Mucosa of stomach (tissue), 1 donor: ENCODE results near the gene GTF2H4.
"Not testable (repeated sequence)": the region's sequence is repeated elsewhere in the genome, so short reads cannot be mapped to it uniquely, and the experiment has no call there.

Experiments
- H3K27me3 ChIP-seq: one replicate; pipeline ENCODE4 v1.7.0; 2013; ENCODE audit warnings: mild to moderate bottlenecking, low read length; ENCODE audit not compliant: control insufficient read depth, insufficient read depth
- H3K36me3 ChIP-seq: one replicate; pipeline ENCODE4 v1.7.0; 2013; ENCODE audit warnings: low read length; ENCODE audit not compliant: control insufficient read depth, insufficient read depth
- H3K4me1 ChIP-seq: one replicate; pipeline ENCODE4 v1.7.0; 2013; ENCODE audit warnings: mild to moderate bottlenecking, low read length; ENCODE audit not compliant: control insufficient read depth, insufficient read depth
- H3K4me3 ChIP-seq: one replicate; pipeline ENCODE4 v1.7.0; 2013; ENCODE audit warnings: low read length
- H3K9ac ChIP-seq: one replicate; pipeline ENCODE4 v1.7.0; 2013; ENCODE audit warnings: mild to moderate bottlenecking, low read length, moderate library complexity
- H3K9me3 ChIP-seq: one replicate; pipeline ENCODE4 v1.7.0; 2013; ENCODE audit warnings: mild to moderate bottlenecking, low read length, moderate library complexity; ENCODE audit not compliant: control insufficient read depth
- donor health status: Pancreatic carcinoma.

GTF2H4 gene

GRCh38 chr6:30907758-30908591 lies at the start of gene GTF2H4:
GTF2H4 (plus strand) TSS chr6:30908207.
- H3K9ac ChIP-seq: peak within 1 kb of the TSS; percentile 82
- no peaks in the 10 kb centered on the region for H3K9me3 ChIP-seq
- H3K4me1 ChIP-seq: peaks cover 12% of the 10 kb centered on the region
- peak within 1 kb of the TSS; percentile 95 for H3K4me3 ChIP-seq
- peaks cover 7% of the 10 kb centered on the region for H3K36me3 ChIP-seq
- H3K27me3 ChIP-seq: no peaks in the 10 kb centered on the region

GRCh38 chr6:30859726-30860125 lies 48.3 kb upstream of the GTF2H4 start:
- H3K9ac ChIP-seq, H3K4me1 ChIP-seq, H3K9me3 ChIP-seq, H3K27me3 ChIP-seq, H3K4me3 ChIP-seq, H3K36me3 ChIP-seq: not testable (repeated sequence)

DNA sequence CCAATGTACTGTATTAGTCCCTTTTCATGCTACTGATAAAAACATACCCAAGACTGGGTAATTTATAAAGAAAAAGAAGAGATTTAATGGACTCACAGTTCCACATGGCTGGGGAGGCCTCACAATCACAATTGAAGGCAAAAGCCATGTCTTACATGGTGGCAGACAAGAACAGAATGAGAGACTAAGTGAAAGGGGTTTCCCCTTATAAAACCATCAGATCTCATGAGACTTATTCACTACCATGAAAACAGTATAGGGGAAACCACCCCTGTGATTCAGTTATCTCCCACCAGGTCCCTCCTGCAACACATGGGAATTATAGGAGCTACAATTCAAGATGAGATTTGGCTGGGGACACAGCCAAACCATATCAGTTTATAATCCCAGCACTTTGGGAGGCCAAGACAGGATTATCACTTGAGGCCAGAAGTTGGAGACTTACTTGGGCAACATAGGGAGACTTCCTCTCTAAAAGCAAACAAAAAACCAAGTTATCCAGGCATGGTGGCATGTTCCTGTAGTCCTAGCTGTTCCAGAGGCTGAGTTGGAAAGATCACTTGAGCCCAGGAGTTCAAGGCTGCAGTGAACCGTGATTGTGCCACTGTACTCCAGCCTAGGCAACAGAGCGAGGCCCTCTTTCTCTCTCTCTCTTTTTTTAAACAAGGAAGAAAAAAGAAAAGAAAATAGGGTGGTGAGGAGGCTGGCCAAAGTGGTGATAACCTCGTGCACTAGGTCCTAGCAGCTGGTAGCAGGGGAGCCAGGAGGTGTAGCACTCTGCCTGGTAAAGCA lies 46.6 kb upstream of the GTF2H4 start:
- no peaks in the 10 kb centered on the region for H3K4me1 ChIP-seq
- no peaks in the 10 kb centered on the region for H3K27me3 ChIP-seq
- H3K4me3 ChIP-seq: no peak overlapping the region
- no peaks in the 10 kb centered on the region for H3K9me3 ChIP-seq
- no peaks in the 10 kb centered on the region for H3K36me3 ChIP-seq
- H3K9ac ChIP-seq: no peak overlapping the region

DNA sequence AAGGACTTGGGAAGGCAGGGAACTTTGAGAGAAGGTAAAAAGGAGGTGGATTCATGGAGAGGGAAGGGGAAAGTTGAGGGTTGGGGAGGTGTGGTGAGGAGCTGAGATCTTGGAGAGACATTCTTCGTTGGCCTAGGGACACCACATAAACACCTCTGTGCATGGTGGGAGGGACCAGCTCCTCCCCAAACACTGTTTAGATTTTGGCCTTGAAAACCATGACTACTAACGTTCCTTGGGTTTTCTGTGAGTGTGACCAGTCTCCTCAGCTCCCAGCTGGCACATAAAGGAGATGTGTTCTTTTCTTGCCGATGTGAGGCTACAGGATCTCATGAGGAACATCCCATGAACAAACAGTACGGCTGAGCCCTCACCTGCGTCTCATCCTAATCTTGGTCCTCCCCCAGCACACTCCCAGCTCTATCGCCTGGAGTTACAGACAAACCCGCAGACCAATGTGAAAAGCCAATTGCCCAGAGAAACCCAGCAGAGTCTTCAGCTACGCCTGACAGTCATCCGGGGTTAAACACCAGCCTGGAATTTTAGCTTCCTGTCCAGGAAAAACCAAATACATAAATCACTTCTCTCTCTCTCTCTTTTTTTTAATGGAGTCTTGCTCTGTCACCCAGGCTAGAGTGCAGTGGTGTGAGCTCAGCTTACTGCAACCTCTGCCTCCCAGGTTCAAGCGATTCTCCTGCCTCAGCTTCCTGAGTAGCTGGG lies 45.7 kb upstream of the GTF2H4 start:
- Histone ChIP-seq H3K36me3 (no peaks in the 10 kb centered on the region), H3K9me3 (no peaks in the 10 kb centered on the region), H3K4me1 (no peaks in the 10 kb centered on the region), H3K9ac (no peak overlapping the region), H3K27me3 (no peaks in the 10 kb centered on the region), H3K4me3 (no peak overlapping the region)

- Histone ChIP-seq H3K36me3 (no peaks in the 10 kb centered on the region), H3K4me1 (no peaks in the 10 kb centered on the region), H3K27me3 (no peaks in the 10 kb centered on the region), H3K4me3 (no peak overlapping the region), H3K9me3 (no peaks in the 10 kb centered on the region), H3K9ac (no peak overlapping the region)
Observed at GRCh38 chr6:30864325-30864724, 43.7 kb upstream of the GTF2H4 start.

DNA sequence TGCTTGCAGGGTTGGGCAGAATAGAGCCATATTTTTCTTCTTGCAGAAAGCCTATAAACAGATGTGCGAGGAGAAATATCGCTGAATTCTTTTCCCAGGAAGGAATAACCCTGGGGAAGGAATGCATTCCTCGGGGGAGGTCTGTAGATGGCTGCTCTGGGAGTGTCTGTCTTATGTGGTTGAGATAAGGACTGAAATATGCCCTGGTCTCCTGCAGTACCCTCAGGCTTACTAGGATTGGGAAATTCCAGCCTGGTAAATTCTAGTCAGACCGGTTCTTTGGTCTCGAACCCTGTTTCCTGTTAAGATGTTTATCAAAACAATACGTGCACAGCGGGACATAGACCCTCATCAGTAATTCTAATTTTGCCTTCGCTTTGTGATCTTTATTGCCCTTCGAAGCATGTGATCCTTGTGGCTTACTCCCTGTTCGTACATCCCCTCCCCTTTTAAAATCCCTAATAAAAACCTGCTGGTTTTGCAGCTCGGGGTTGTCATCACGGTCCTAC lies 38.7 kb upstream of the GTF2H4 start:
- not testable (repeated sequence) for H3K4me3 ChIP-seq, H3K4me1 ChIP-seq, H3K9me3 ChIP-seq, H3K9ac ChIP-seq, H3K36me3 ChIP-seq, H3K27me3 ChIP-seq

GRCh38 chr6:30870546-30870945 lies 37.5 kb upstream of the GTF2H4 start:
- no peaks in the 10 kb centered on the region for H3K9me3 ChIP-seq
- no peaks in the 10 kb centered on the region for H3K27me3 ChIP-seq
- no peaks in the 10 kb centered on the region for H3K4me1 ChIP-seq
- H3K4me3 ChIP-seq: no peak overlapping the region
- no peaks in the 10 kb centered on the region for H3K36me3 ChIP-seq
- H3K9ac ChIP-seq: no peak overlapping the region

DNA sequence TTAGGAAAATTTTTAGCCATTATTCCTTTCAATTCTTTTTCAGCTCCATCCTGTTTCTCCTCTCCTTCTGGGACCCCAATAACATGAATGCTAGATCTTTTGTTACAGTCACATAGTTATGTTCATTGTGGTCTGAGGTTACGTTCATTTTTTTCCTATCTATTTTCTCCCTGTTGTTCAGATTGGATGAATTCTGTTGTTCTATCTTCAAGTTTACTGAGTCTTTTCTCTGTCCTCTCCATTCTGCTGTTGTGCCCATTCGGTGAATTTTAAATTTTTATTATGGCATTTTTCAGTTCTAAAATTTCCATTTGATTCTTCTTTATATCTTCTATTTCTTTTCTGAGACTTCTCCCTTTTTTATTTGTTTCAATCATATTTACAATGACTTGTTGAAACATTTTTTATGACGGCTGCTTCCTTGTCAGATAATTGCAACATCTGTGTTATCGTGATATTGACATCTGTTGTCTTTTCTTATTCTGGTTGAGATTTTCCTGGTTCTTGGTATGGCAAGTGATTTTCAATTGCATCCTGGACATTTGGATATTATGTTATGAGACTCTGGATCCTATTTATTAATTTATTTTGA lies 36.3 kb upstream of the GTF2H4 start:
- H3K36me3 ChIP-seq: no peaks in the 10 kb centered on the region
- H3K4me3 ChIP-seq: no peak overlapping the region
- no peaks in the 10 kb centered on the region for H3K9me3 ChIP-seq
- peaks cover 5% of the 10 kb centered on the region for H3K4me1 ChIP-seq
- H3K9ac ChIP-seq: no peak overlapping the region
- no peaks in the 10 kb centered on the region for H3K27me3 ChIP-seq

DNA sequence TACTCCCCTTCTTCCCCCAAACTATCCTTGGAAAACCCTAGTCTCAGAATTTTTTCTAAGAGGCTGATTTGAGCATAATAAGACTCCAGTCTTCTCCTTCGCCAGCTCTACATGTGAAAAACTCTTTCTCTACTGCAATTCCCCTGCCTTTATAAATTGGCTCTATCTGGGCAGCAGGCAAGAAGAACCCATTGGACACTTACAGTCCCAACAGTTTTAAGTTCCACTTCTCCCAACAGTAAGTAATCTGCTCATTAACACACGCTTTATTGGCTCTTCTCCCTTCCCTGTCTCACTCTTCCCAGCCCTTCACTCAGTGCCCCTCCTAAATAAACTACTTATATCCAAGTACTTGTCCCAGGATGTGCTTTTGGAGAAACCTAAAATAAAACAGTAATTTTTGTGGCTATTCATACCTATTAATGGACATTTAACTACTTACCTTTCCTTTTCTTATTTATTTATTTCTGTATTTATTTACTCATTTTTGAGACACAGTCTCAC lies 34.8 kb upstream of the GTF2H4 start:
- Histone ChIP-seq H3K27me3 (no peaks in the 10 kb centered on the region), H3K9ac (no peak overlapping the region), H3K36me3 (no peaks in the 10 kb centered on the region), H3K9me3 (no peaks in the 10 kb centered on the region), H3K4me3 (no peak overlapping the region), H3K4me1 (peaks cover 14% of the 10 kb centered on the region)

GRCh38 chr6:30873795-30874194 lies 34.2 kb upstream of the GTF2H4 start:
- H3K4me3 ChIP-seq, H3K9me3 ChIP-seq, H3K9ac ChIP-seq, H3K27me3 ChIP-seq, H3K36me3 ChIP-seq: not testable (repeated sequence)
- peaks cover 14% of the 10 kb centered on the region for H3K4me1 ChIP-seq

DNA sequence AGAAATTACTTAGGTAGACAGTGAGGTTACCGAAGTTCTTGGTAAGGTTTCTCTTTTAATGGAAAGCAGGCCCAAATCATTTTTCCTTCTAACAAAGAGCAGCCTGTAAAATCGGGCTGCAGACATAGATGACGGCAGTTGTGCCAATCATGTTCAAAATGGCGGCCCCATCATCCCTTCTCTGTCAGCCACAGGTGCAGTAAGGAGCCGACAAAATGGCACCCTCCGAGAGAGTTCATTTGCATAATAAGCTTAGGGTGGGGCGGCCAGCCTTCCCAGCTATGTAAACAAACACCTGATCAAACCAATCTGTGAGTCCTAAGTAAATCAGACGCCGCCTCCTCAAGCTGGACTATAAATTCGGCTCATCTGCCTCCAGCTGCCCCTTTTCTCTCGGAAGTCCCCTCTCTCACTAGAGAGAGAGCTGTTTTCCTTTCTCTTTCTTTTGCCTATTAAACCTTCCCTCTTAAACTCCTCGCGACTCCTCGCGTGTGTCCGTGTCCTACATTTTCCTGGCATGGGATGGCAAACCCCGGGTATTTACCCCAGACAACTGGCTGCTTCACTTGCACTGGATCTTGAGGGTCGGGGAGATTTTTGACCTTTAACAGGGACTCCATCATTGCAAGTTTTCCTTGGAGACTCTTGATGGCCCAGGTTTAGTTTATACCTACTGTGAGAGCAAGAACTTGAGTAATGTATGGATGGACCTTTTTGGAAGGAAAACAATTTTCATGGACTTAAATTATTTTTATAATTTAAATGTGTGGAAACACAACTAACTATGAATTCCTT lies 32.6 kb upstream of the GTF2H4 start:
- H3K4me1 ChIP-seq: peaks cover 14% of the 10 kb centered on the region
- no peaks in the 10 kb centered on the region for H3K36me3 ChIP-seq
- no peaks in the 10 kb centered on the region for H3K9me3 ChIP-seq
- no peak overlapping the region for H3K4me3 ChIP-seq
- H3K27me3 ChIP-seq: no peaks in the 10 kb centered on the region
- H3K9ac ChIP-seq: no peak overlapping the region
